GM23338 (cell line): Measurements from ENCODE around the gene NDUFA13. TPM values are rescaled to one million over a fixed set of nuclear protein-coding genes. Genes with fewer than 3 reads are reported as not detected.

Experiments
- ATAC-seq: fragments of 200-7000 bp; cut with Tn5 transposase; 3 replicates; pipeline ENCODE4 v1.9.1; 2020
- DNase-seq: peaks from one replicate; pipeline ENCODE4 v3.0.0-alpha.2; 2015; ENCODE audit warnings: low spot score
- H2AFZ ChIP-seq: fragments of 200-600 bp; sonication (generic); 2 replicates; pipeline ENCODE4 v1.8.0; 2016; ENCODE audit warnings: antibody characterized with exemption, mild to moderate bottlenecking, moderate library complexity
- H3F3A ChIP-seq: fragments of 200-600 bp; sonication (generic); replicated peaks from 2 replicates; pipeline ENCODE4 v1.8.0; 2017; ENCODE audit warnings: antibody characterized with exemption, mixed run types, low read depth
- H3K27ac ChIP-seq: fragments of 200-600 bp; sonication (generic); 2 replicates; pipeline ENCODE4 v1.6.1; 2016; ENCODE audit warnings: low read depth
- H3K27me3 ChIP-seq: fragments of 200-600 bp; sonication (generic); 2 replicates; pipeline ENCODE4 v1.8.0; 2016; ENCODE audit warnings: mild to moderate bottlenecking, mixed run types, moderate library complexity; ENCODE audit not compliant: insufficient read depth
- H3K36me3 ChIP-seq: fragments of 200-600 bp; sonication (generic); 2 replicates; pipeline ENCODE4 v1.8.0; 2016; ENCODE audit warnings: mild to moderate bottlenecking; ENCODE audit not compliant: insufficient read depth
- H3K4me1 ChIP-seq: fragments of 200-600 bp; sonication (generic); 2 replicates; pipeline ENCODE4 v1.8.0; 2016; ENCODE audit warnings: mild to moderate bottlenecking, moderate library complexity; ENCODE audit not compliant: insufficient read depth
- H3K4me2 ChIP-seq: fragments of 200-600 bp; sonication (generic); 2 replicates; pipeline ENCODE4 v1.7.1; 2017; ENCODE audit warnings: mixed run types
- H3K4me3 ChIP-seq: fragments of 200-600 bp; sonication (generic); 2 replicates; pipeline ENCODE4 v1.6.1; 2016; ENCODE audit warnings: mixed run types
- H3K79me2 ChIP-seq: fragments of 200-600 bp; sonication (generic); replicated peaks from 2 replicates; pipeline ENCODE4 v1.8.0; 2017; ENCODE audit warnings: mild to moderate bottlenecking; ENCODE audit not compliant: insufficient read depth
- H3K9me2 ChIP-seq: fragments of 200-600 bp; sonication (generic); 2 replicates; pipeline ENCODE4 v1.8.0; 2017; ENCODE audit not compliant: insufficient read depth
- H4K20me1 ChIP-seq: fragments of 200-600 bp; sonication (generic); replicated peaks from 2 replicates; pipeline ENCODE4 v1.8.0; 2017; ENCODE audit warnings: mild to moderate bottlenecking; ENCODE audit not compliant: insufficient read depth
- H3K27ac Mint-ChIP-seq: 2 replicates; pipeline ENCODE4 v1.8.0; 2020; ENCODE audit warnings: inconsistent platforms, mild to moderate bottlenecking, moderate library complexity, mixed read lengths
- H3K27me3 Mint-ChIP-seq: 3 replicates; pipeline ENCODE4 v1.8.0; 2022; ENCODE audit warnings: low read depth, mild to moderate bottlenecking, moderate library complexity, mixed read lengths, inconsistent platforms; ENCODE audit not compliant: insufficient read depth, poor library complexity
- H3K36me3 Mint-ChIP-seq: 3 replicates; pipeline ENCODE4 v1.8.0; 2021; ENCODE audit warnings: low read depth, mild to moderate bottlenecking, inconsistent platforms, moderate library complexity, mixed read lengths
- H3K4me1 Mint-ChIP-seq: 3 replicates; pipeline ENCODE4 v1.8.0; 2020; ENCODE audit warnings: mild to moderate bottlenecking, inconsistent platforms, mixed read lengths
- H3K4me3 Mint-ChIP-seq: 3 replicates; pipeline ENCODE4 v1.8.0; 2021; ENCODE audit warnings: moderate library complexity, mild to moderate bottlenecking, inconsistent platforms, mixed read lengths
- H3K9me3 Mint-ChIP-seq: 3 replicates; pipeline ENCODE4 v1.8.0; 2020; ENCODE audit warnings: moderate library complexity, mild to moderate bottlenecking, inconsistent platforms, mixed read lengths
- CTCF ChIP-seq, 2 experiments: fragments of 200-600 bp in 1 of 2; sonication (generic) in 1 of 2; conservative IDR thresholded peaks; 2 replicates each; pipeline versions ENCODE4 v1.5.1 to v1.6.1; 2016 to 2017; ENCODE audit warnings: antibody characterized with exemption in 2 of 2, low read depth in 2 of 2, mild to moderate bottlenecking in 2 of 2, moderate library complexity in 1 of 2
- NANOG ChIP-seq: IDR thresholded peaks from 2 replicates; pipeline ENCODE4 v1.6.1; 2016; ENCODE audit warnings: antibody characterized with exemption, borderline replicate concordance
- ZNF114 ChIP-seq: fragments of 250-450 bp; sonication (Bioruptor Pico); IDR thresholded peaks from 2 replicates; pipeline ENCODE4 v1.5.0; 2020; ENCODE audit warnings: mild to moderate bottlenecking, moderate library complexity
- polyA plus RNA-seq: library from polyadenylated mRNA; unstranded; fragments of >200 nt; fragmentation: Nextera tagmentation; extraction: Ambion mirVana; gene quantifications from 2 replicates; pipeline ENCODE4 v1.2.1, GENCODE V29; 2016
- total RNA-seq: library from RNA; depleted of rRNA; stranded (reverse); fragments of >200 nt; shearing (Covaris generic); gene quantifications from 2 replicates; pipeline ENCODE4 v1.2.3, GENCODE V29; 2014
- TF ChIP-seq, protein P1 (sequence below): fragments of 250-450 bp; sonication (Bioruptor Pico); IDR thresholded peaks from 2 replicates; pipeline ENCODE4 v1.5.0; 2020; ENCODE audit warnings: mild to moderate bottlenecking, moderate library complexity

Gene NDUFA13
- total and polyA plus RNA-seq, 2 experiments from 2014 or later: 143 to 598 TPM

GRCh38 chr19:19559931-19560330 lies 43.9 kb downstream of the NDUFA13 start (continued):
- TF ChIP-seq, protein P1, sequence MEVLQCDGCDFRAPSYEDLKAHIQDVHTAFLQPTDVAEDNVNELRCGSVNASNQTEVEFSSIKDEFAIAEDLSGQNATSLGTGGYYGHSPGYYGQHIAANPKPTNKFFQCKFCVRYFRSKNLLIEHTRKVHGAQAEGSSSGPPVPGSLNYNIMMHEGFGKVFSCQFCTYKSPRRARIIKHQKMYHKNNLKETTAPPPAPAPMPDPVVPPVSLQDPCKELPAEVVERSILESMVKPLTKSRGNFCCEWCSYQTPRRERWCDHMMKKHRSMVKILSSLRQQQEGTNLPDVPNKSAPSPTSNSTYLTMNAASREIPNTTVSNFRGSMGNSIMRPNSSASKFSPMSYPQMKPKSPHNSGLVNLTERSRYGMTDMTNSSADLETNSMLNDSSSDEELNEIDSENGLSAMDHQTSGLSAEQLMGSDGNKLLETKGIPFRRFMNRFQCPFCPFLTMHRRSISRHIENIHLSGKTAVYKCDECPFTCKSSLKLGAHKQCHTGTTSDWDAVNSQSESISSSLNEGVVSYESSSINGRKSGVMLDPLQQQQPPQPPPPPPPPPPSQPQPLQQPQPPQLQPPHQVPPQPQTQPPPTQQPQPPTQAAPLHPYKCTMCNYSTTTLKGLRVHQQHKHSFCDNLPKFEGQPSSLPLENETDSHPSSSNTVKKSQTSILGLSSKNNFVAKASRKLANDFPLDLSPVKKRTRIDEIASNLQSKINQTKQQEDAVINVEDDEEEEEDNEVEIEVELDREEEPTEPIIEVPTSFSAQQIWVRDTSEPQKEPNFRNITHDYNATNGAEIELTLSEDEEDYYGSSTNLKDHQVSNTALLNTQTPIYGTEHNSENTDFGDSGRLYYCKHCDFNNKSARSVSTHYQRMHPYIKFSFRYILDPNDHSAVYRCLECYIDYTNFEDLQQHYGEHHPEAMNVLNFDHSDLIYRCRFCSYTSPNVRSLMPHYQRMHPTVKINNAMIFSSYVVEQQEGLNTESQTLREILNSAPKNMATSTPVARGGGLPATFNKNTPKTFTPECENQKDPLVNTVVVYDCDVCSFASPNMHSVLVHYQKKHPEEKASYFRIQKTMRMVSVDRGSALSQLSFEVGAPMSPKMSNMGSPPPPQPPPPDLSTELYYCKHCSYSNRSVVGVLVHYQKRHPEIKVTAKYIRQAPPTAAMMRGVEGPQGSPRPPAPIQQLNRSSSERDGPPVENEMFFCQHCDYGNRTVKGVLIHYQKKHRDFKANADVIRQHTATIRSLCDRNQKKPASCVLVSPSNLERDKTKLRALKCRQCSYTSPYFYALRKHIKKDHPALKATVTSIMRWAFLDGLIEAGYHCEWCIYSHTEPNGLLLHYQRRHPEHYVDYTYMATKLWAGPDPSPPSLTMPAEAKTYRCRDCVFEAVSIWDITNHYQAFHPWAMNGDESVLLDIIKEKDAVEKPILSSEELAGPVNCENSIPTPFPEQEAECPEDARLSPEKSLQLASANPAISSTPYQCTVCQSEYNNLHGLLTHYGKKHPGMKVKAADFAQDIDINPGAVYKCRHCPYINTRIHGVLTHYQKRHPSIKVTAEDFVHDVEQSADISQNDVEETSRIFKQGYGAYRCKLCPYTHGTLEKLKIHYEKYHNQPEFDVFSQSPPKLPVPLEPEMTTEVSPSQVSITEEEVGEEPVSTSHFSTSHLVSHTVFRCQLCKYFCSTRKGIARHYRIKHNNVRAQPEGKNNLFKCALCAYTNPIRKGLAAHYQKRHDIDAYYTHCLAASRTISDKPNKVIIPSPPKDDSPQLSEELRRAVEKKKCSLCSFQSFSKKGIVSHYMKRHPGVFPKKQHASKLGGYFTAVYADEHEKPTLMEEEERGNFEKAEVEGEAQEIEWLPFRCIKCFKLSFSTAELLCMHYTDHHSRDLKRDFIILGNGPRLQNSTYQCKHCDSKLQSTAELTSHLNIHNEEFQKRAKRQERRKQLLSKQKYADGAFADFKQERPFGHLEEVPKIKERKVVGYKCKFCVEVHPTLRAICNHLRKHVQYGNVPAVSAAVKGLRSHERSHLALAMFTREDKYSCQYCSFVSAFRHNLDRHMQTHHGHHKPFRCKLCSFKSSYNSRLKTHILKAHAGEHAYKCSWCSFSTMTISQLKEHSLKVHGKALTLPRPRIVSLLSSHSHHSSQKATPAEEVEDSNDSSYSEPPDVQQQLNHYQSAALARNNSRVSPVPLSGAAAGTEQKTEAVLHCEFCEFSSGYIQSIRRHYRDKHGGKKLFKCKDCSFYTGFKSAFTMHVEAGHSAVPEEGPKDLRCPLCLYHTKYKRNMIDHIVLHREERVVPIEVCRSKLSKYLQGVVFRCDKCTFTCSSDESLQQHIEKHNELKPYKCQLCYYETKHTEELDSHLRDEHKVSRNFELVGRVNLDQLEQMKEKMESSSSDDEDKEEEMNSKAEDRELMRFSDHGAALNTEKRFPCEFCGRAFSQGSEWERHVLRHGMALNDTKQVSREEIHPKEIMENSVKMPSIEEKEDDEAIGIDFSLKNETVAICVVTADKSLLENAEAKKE (CRISPR knock-in tag): no peak

- Histone ChIP-seq H3K27me3 (no peaks in the 10 kb centered on the region), H3K9me2 (no peaks in the 10 kb centered on the region), H3K4me2 (no peak overlapping the region), H3K4me1 (peaks cover 10% of the 10 kb centered on the region; the same call in 1 of the 2 replicates), H3K36me3 (no peaks in the 10 kb centered on the region), H3K4me3 (no peak overlapping the region), H4K20me1 (no peaks in the 10 kb centered on the region), H3F3A (0 out of 2 replicates have a peak, but pooled peaks cover 8% of the 10 kb centered on the region), H2AFZ (no peak overlapping the region), H3K79me2 (no peaks in the 10 kb centered on the region), H3K27ac (no peak overlapping the region)
- Mint-ChIP-seq H3K27ac (no peak overlapping the region), H3K9me3 (no peaks in the 10 kb centered on the region; the same call in 2 of the 3 replicates), H3K36me3 (no peaks in the 10 kb centered on the region; the same call in 2 of the 3 replicates), H3K4me1 (peaks cover 10% of the 10 kb centered on the region; the same call in 2 of the 3 replicates), H3K4me3 (no peak overlapping the region), H3K27me3 (peaks cover 5% of the 10 kb centered on the region)
- no peak for DNase-seq
- ATAC-seq: no peak
- no peak for TF ChIP-seq NANOG
- TF ChIP-seq, protein P1 (CRISPR knock-in tag): no peak
- TF ChIP-seq CTCF (conservative IDR thresholded peaks at IDR 0.05; ENCODE audit: low read depth in 2 of 2): no peak
- no peak for TF ChIP-seq ZNF114
Observed at GRCh38 chr19:19561946-19562664, 46.1 kb downstream of the NDUFA13 start.
